Brain microvascular endothelial cell (primary cell): ENCODE data around the gene FABP2.
"Not testable (repeated sequence)": the region's sequence is repeated elsewhere in the genome, so short reads cannot be mapped to it uniquely, and the experiment has no call there.

Source experiments
- DNase-seq: peaks from one replicate; pipeline ENCODE4 v3.0.0-alpha.2; 2020
- H3K27ac ChIP-seq: fragments of 250-450 bp; sonication (Bioruptor Pico); 2 replicates; pipeline ENCODE4 v1.5.1; 2020; ENCODE audit warnings: mild to moderate bottlenecking, moderate library complexity
- H3K27me3 ChIP-seq: fragments of 250-450 bp; sonication (Bioruptor Pico); replicated peaks from 2 replicates; pipeline ENCODE4 v1.5.1; 2020; ENCODE audit warnings: mild to moderate bottlenecking
- H3K36me3 ChIP-seq: fragments of 250-450 bp; sonication (Bioruptor Pico); replicated peaks from 2 replicates; pipeline ENCODE4 v1.5.1; 2020; ENCODE audit warnings: mild to moderate bottlenecking
- H3K4me3 ChIP-seq: 2 replicates; pipeline ENCODE4 v1.5.1; 2011; ENCODE audit warnings: low read depth, mild to moderate bottlenecking, control low read depth, low read length, moderate library complexity
- in situ Hi-C: cut with HindIII; loops from 2 replicates; pipeline ENCODE4 v1.10.0; 2017; ENCODE audit warnings: low sequenced_read_pairs, low pct_ligation_motif_present
- TF ChIP-seq, protein P1 (sequence below): IDR thresholded peaks from 2 replicates; pipeline ENCODE4 v1.5.1; 2011; ENCODE audit warnings: low read depth, mild to moderate bottlenecking, moderate library complexity, low read length, control low read depth, inconsistent platforms; ENCODE audit errors: missing control alignments

FABP2 gene

DNA sequence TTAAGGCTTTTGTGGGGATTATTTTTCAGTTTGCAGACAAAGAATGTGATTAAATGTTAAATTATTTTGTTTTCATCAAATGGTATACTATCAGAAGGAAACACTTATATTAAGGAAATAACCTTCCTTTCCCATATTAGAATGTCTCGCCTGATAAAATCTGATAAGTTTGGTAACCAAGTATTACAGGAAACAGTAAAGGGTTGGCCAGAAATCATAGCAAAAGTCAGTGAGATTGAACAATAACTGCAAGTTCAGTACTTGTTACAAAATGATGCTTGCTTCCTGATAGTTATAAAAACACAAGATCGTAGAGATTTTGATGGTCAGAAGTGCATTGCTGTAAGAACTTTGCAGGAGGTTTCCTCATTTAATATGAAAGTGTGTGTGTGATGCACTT lies 40.5 kb downstream of the FABP2 start:
- TF ChIP-seq, protein P1, sequence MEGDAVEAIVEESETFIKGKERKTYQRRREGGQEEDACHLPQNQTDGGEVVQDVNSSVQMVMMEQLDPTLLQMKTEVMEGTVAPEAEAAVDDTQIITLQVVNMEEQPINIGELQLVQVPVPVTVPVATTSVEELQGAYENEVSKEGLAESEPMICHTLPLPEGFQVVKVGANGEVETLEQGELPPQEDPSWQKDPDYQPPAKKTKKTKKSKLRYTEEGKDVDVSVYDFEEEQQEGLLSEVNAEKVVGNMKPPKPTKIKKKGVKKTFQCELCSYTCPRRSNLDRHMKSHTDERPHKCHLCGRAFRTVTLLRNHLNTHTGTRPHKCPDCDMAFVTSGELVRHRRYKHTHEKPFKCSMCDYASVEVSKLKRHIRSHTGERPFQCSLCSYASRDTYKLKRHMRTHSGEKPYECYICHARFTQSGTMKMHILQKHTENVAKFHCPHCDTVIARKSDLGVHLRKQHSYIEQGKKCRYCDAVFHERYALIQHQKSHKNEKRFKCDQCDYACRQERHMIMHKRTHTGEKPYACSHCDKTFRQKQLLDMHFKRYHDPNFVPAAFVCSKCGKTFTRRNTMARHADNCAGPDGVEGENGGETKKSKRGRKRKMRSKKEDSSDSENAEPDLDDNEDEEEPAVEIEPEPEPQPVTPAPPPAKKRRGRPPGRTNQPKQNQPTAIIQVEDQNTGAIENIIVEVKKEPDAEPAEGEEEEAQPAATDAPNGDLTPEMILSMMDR: no peak
- in situ Hi-C loops: no loop called here
- Histone ChIP-seq H3K27ac (no peak overlapping the region), H3K4me3 (no peak overlapping the region), H3K36me3 (no peaks in the 10 kb centered on the region), H3K27me3 (no peaks in the 10 kb centered on the region)
- no peak for DNase-seq

DNA sequence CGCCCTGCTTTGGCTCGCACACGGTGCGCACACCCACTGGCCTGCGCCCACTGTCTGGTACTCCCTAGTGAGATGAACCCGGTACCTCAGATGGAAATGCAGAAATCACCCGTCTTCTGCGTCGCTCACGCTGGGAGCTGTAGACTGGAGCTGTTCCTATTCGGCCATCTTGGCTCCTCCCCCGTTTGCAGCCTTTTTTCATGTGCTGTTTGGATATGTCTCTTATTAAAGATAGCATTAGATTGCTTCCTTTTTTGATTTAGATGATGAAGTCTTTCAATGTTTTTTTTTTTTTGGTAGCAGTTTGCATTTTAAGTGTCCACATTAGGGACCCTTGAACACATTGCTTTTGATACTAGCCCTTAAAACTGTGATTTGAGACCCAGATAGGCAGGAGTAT lies 42.0 kb downstream of the FABP2 start:
- H3K27ac ChIP-seq, in situ Hi-C loops, H3K4me3 ChIP-seq, H3K36me3 ChIP-seq, DNase-seq, H3K27me3 ChIP-seq: not testable (repeated sequence)

DNA sequence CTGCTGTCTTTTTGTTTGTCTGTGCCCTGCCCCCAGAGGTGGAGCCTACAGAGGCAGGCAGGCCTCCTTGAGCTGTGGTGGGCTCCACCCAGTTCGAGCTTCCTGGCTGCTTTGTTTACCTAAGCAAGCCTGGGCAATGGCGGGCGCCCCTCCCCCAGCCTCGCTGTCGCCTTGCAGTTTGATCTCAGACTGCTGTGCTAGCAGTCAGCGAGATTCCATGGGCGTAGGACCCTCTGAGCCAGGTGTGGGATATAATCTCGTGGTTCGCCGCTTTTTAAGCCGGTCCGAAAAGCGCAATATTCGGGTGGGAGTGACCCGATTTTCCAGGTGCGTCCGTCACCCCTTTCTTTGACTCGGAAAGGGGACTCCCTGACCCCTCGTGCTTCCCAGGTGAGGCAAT lies 42.4 kb downstream of the FABP2 start:
- DNase-seq, in situ Hi-C loops: not testable (repeated sequence)

DNA sequence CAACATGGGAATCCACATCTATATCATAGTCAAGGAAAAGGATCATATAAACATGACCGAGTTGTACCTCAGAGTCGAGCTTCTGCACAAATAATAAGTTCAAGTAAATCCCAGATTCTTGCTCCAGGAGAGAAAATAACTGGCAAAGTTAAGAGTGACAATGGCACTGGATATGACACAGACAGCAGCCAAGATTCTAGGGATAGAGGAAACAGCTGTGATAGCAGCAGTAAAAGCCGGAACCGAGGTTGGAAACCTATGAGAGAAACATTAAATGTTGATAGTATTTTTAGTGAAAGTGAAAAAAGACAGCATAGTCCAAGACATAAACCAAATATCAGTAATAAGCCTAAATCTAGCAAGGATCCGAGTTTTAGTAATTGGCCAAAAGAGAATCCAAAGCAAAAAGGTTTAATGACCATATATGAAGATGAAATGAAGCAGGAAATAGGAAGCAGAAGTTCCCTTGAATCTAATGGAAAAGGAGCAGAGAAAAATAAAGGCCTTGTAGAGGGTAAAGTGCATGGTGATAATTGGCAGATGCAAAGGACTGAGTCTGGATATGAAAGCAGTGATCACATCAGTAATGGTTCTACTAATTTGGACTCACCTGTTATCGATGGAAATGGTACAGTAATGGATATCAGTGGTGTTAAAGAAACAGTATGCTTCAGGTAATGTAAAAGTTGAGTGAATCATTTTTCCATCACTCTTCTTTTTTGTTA lies 50.4 kb downstream of the FABP2 start:
- no peak for DNase-seq
- in situ Hi-C loops: no loop called here
- TF ChIP-seq, protein P1: no peak
- Histone ChIP-seq H3K36me3 (peaks cover 22% of the 10 kb centered on the region), H3K27ac (no peak overlapping the region), H3K4me3 (no peak overlapping the region), H3K27me3 (no peaks in the 10 kb centered on the region)

More for the DNA sequence above, 42.4 kb downstream of the FABP2 start:
- H3K27me3 ChIP-seq, H3K4me3 ChIP-seq, H3K27ac ChIP-seq, H3K36me3 ChIP-seq: not testable (repeated sequence)

GRCh38 chr4:119268466-119268865 lies 53.5 kb downstream of the FABP2 start:
- no peak overlapping the region for H3K27ac ChIP-seq
- peaks cover 32% of the 10 kb centered on the region for H3K36me3 ChIP-seq
- no peak for DNase-seq
- H3K27me3 ChIP-seq: no peaks in the 10 kb centered on the region
- TF ChIP-seq, protein P1: no peak
- H3K4me3 ChIP-seq: no peak overlapping the region
- in situ Hi-C loops: no loop called here
